ENCODE data around the gene ZNF331.

Gene ZNF331

DNA sequence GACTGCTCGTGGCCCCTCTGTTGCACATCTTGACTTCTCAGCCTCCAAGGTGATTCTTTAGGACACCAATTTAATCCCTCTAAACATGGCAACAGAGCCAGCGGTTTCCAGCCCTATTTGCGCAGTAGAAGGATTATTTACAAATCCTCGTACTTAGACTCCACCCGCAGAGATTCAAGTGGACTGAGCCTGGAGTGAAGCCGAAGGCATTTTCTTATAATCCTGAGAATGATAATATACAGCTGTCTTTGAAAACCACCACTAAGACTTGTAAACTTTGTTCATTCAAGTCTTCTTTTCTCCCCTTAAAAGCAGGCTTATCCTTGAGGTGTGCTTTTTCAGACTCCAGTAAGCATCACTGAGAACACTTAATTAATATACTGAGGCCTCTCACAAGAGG lies 89.0 kb downstream of the ZNF331 start:
- H3K4me3 ChIP-seq (replicated peaks; ENCODE audit: low read depth, low read length) = no peak overlapping the region
- DNase-seq (ENCODE audit: extremely low read depth, low read depth) = no peak
- TF ChIP-seq, protein P1, sequence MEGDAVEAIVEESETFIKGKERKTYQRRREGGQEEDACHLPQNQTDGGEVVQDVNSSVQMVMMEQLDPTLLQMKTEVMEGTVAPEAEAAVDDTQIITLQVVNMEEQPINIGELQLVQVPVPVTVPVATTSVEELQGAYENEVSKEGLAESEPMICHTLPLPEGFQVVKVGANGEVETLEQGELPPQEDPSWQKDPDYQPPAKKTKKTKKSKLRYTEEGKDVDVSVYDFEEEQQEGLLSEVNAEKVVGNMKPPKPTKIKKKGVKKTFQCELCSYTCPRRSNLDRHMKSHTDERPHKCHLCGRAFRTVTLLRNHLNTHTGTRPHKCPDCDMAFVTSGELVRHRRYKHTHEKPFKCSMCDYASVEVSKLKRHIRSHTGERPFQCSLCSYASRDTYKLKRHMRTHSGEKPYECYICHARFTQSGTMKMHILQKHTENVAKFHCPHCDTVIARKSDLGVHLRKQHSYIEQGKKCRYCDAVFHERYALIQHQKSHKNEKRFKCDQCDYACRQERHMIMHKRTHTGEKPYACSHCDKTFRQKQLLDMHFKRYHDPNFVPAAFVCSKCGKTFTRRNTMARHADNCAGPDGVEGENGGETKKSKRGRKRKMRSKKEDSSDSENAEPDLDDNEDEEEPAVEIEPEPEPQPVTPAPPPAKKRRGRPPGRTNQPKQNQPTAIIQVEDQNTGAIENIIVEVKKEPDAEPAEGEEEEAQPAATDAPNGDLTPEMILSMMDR (IDR thresholded peaks at IDR 0.05; ENCODE audit: low read depth, low read length, missing control alignments) = no peak

Data from HFF-Myc (cell line).